HG03135 (cell line): ENCODE results near the gene ACADM.
A peak's percentile ranks its signal among the peaks of the same experiment; 100 is the strongest.
"Not testable (repeated sequence)": the region's sequence is repeated elsewhere in the genome, so short reads cannot be mapped to it uniquely, and the experiment has no call there.

Experiments used
- ATAC-seq: cut with Tn5 transposase; IDR thresholded peaks from one replicate; pipeline ENCODE4 v1.9.1; 2021; ENCODE audit warnings: mild to moderate bottlenecking, moderate library complexity; ENCODE audit not compliant: unreplicated experiment

ACADM gene

GRCh38 chr1:75724472-75725022 lies at the start of gene ACADM:
Gene ACADM, plus strand, starts transcription at chr1:75724709. Its CDS starts 79 bp downstream, at chr1:75724788.
- peak; percentile 87 for ATAC-seq

DNA sequence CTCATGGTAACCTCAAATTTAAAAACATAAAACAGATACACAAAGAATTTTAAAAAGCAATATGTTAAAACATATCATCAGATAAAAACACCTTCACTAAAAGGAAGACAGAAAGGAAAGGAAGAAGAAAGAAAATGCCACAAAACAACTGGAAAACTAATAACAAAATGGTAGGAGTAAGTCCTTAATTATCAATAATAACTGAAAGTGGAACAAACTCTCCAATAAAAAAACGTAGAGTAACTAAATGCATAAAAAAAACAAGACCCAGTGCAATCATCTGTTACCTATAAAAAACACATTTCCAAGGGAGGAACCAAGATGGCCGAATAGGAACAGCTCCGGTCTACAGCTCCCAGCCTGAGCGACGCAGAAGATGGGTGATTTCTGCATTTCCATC lies 47.1 kb upstream of the ACADM start:
- no peak for ATAC-seq

GRCh38 chr1:75677964-75678363 lies 46.5 kb upstream of the ACADM start:
- ATAC-seq, result not testable (repeated sequence)

DNA sequence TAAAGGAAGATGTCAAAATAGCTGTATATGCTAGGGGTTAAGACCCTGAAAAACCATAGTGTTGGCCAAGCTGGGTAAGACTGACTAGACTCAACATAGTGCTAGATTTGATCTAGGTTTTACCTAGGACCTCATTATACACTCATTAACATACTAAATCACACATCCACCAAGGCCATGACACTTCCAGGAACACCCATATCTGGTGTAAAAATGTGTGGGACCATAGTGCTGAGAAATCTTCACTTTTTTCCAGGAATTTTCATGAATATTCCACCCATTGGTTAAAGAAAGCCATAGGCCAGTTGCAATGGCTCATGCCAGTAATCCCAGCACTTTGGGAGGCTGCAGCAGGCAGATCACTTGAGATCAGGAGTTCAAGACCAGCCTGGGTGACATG lies 34.0 kb upstream of the ACADM start:
- no peak for ATAC-seq

- no peak for ATAC-seq
Observed at GRCh38 chr1:75693551-75693950, 31.0 kb upstream of the ACADM start.

- ATAC-seq, result no peak
Observed at GRCh38 chr1:75696000-75696399, 28.5 kb upstream of the ACADM start.

GRCh38 chr1:75707191-75707590 lies 17.3 kb upstream of the ACADM start:
- no peak for ATAC-seq

DNA sequence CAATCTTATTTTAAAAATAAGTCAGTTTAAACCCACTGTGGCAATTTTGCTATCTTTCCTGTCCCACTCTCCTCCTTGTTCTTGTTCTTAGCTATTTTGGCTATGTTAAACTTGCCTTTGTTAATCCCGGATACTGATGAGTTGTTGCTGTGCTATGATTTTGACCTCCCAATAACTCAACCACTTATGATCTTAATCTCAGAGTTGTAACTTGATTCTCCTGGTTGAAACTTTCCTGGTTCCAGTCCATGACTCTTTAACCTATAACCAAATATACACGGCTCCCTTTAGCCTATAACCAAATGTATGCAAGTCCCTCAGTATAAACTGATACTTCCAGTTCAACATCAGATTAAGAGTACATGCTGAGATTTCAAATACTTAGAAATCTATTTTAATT lies 15.6 kb upstream of the ACADM start:
- no peak for ATAC-seq

GRCh38 chr1:75710832-75711231 lies 13.7 kb upstream of the ACADM start:
- no peak for ATAC-seq

GRCh38 chr1:75711846-75712245 lies 12.7 kb upstream of the ACADM start:
- no peak for ATAC-seq

GRCh38 chr1:75712306-75712705 lies 12.2 kb upstream of the ACADM start:
- no peak for ATAC-seq

GRCh38 chr1:75719810-75720209 lies 4.7 kb upstream of the ACADM start:
- no peak for ATAC-seq

- no peak for ATAC-seq
Observed at GRCh38 chr1:75720325-75720724, 4.2 kb upstream of the ACADM start.

- no peak for ATAC-seq
Observed at GRCh38 chr1:75720820-75721219, 3.7 kb upstream of the ACADM start.

DNA sequence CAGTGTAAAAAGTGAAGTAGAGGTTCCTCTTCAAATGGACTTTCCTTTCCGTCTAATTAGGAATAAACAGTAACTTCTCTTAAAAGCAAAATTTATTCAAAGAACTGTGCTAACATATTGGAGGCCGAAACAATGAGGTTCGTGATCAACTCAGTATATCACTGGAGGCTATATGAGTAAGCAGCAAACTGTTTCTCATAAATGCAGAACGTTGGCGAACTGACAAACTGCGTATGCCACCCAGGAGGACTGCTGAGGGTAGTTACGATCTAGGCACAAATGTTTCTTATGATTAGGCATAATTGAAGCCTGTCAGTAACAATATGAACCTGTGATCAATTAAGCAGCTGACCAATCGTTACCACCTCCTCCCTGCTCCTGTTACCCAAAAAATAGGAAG lies 2.3 kb upstream of the ACADM start:
- not testable (repeated sequence) for ATAC-seq

- ATAC-seq, result no peak
Observed at GRCh38 chr1:75722966-75723365, 1.5 kb upstream of the ACADM start.

- peak; percentile 67 for ATAC-seq
Observed at GRCh38 chr1:75723989-75724471, 479 bp upstream of the ACADM start.

GRCh38 chr1:75725266-75725665 lies 757 bp downstream of the ACADM start:
- ATAC-seq, result no peak

DNA sequence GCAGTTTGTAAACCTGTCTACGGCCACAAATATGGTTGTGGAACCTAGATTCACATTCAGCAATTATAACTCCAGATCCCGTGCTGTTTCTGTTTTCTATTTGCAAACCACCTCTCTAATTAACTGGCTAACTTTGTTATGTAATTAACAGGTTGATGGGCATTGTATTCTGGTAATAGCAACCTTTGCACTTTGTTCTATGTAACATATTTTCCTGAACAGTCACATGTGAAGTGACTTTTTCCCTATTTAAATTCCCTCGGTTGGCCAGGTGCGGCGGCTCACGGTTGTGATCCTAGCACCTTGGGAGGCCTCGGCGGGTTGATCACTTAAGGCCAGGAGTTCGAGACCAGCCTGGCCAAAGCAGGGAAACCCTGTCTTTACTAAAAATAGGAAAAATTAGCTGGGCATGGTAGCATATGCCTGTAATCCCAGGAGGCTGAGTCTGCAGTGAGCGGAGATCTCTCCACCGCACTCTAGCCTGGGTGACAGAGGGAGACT lies 1.4 kb downstream of the ACADM start:
- no peak for ATAC-seq

- no peak for ATAC-seq
Observed at GRCh38 chr1:75727571-75727970, 3.1 kb downstream of the ACADM start.

DNA sequence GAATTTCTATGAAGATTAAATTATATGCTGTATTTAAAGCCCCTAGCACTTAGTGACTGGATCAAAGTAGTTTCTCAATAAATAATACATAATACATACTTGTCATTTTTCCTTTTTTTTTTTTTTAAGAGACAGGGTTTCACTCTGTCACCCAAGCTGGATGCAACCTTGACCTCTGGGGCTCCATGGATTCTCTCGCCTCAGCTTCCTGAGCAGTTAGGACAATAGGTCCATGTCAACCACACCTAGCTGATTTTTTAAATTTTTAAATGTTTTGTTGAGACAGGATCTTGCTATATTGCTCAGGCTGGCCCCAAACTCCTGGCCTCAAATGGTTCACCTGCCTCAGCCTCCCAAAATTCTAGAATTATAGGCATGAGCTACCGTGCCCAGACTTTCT lies 5.9 kb downstream of the ACADM start:
- ATAC-seq, result no peak

GRCh38 chr1:75731881-75732280 lies 7.4 kb downstream of the ACADM start:
- no peak for ATAC-seq

DNA sequence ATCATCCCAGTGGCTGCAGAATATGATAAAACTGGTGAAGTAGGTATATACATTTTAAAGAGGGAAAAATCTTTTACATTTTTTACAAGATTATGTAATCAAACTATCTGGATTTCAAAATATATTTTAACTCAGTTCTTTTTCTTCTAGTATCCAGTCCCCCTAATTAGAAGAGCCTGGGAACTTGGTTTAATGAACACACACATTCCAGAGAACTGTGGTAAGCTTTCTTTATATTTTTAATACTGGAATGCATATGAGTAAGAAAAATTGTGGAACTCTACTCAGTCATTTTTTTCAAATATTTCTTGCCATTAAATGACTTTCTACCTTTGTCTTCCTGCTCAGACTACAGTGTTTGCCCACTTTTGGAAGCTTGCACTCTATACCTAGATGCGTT lies 8.2 kb downstream of the ACADM start:
- ATAC-seq, result no peak
